IPS DF 4.7 (cell line): Measurements from ENCODE around the gene ABCG2.
"Not testable (repeated sequence)": the region's sequence is repeated elsewhere in the genome, so short reads cannot be mapped to it uniquely, and the experiment has no call there.

Experiments
- DNase-seq: peaks from one replicate; pipeline ENCODE4 v3.0.0-alpha.2; 2013; ENCODE audit warnings: low spot score; ENCODE audit errors: extremely low read depth

Gene ABCG2

DNA sequence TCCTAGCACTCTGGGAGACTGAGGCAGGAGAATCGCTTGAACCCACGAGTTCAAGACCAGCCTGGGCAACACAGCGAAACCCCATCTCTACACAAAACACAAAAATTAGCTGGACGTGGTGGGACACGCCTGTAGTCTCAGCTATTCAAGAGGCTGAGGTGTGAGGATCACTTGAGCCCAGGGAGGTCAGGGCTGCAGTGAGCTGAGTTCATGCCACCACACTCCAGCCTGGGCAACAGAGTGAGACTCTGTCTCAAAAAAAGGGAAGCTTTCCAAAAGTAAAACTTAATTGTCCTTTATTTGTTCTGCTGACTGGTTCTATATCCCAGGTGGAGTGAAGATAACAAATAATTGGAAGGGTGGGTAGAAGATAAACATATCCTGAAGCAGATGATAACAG is 45.6 kb downstream of the ABCG2 start:
- DNase-seq, result no peak

DNA sequence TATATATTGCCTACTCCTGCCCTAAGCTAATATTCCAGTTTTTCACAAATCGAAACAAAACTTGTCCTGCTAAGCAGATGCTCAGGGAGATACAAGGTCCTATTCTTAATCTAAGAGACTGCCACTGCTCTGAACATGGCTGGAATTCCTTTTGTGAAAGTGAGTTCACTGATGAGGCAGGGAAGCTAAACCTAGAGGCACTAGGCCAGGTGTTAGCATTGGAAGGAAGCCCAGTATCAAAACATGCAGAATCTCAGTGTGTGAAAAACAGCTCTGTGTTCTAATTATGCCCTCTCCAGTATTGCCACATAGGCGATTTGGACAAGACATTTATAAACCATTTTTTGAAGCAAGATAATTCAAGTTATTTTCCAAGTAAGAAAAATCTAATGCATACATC is 47.6 kb downstream of the ABCG2 start:
- no peak for DNase-seq

DNA sequence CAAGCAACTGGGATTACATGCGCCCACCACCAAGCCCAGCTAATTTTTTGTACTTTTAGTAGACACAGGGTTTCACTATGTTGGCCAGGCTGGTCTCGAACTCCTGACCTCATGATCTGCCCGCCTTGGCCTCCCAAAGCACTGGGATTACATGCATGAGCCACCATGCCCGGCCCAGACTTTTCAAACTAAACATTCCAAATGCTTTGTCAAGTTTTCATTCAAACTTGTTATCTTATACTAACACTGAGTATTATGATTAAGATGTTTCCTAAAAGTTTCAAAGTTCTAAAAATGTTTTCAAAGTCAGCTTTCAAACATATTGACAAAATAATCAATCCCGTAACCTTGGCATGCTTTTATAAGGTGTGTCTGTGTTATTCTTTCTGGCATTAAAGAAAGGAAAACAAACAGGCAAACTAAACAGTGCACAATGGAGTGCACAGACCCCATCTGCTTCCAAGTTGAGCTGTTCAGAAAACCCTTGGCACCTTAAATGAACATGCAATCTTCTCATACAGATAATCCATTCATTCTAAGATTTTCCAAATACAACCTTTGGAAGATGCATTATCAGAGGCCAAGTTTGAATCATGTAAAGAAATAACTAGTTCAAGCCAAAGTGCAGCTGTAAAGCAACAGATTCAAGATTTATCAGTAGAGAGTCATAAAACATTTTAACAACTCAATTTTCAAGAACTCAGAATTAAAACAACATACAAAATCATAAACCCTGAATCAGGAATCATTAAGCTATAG is 49.1 kb downstream of the ABCG2 start:
- no peak for DNase-seq

DNA sequence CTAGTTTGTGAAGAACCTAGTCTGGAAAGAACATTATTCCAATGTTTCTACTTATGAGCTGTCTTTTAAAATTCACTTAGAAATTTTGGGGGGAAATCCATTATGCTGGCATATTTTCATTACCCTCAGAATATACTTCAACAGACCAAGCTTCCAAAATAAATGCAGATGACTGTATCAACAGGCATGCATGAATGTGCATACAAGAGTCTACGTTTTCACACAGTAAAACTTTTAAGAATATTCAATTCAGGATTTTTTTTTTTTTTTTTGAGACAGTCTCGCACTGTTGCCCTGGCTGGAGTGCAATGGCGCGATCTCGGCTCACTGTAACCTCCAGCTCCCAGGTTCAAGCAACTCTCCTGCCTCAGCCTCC is 49.7 kb downstream of the ABCG2 start:
- no peak for DNase-seq

DNA sequence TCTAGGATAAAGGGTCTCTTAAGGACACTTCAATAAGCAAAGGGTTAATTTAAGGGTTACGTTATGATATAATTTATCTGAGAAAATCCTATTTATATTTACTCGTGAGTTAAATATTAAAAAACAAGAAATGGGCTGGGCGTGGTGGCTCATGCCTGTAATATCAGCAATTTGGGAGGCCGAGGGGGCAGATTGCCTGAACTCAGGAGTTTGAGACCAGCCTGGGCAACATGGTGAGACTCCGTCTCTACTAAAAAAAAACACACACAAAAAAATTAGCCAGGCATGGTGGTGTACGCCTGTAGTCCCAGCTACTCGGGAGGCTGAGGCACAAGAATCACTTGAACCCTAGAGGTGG is 50.4 kb downstream of the ABCG2 start:
- DNase-seq, result not testable (repeated sequence)

DNA sequence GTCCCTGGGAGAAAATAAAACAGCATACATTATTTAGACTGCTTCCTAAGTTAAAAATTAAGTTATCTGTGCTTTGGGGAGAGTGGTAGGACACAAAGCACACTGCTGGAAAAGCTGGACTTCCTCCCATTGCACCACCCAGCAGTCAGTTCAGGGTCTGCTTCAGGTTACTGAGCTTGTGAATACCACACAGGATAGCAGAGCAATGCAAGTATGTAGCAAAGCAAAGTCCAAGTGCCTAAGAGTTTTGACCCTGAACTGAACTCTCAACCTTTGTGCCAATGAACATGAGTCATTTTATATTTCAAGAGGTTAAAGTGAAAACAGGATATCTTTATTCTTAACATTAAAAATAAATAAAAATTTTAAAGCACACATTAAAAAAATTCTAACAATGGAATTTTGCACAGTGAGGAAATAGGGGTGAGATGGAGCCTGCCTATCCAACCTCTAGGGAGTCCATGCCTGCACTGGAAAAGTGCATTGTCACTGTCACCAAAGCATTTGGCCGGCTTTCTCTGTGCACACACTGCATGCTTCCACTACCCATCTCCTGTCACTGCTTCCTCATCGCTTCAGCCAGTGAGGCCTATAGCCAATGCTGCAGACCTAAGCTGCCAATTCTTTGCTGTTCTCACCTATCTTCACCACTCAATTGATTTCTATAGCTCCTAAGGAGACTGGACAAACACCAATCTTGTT is 50.9 kb downstream of the ABCG2 start:
- no peak for DNase-seq

DNA sequence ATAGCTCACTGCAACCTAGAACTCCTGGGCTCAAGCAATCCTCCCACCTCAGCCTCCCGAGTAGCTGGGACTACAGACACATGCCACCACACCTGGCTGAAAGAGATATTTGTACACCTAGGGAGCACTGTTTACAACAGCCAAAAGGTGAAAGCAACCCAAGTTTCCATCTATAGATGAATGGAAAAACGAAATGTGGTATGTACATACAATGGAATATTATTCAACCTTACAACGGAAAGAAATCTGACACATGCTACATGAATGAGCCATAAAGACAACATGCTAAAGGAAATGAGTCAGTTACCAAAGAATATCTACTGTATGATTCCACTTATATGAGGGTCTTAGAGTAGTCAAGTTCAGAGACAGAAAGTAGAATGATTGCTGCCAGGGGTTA is 52.2 kb downstream of the ABCG2 start:
- DNase-seq, result no peak

DNA sequence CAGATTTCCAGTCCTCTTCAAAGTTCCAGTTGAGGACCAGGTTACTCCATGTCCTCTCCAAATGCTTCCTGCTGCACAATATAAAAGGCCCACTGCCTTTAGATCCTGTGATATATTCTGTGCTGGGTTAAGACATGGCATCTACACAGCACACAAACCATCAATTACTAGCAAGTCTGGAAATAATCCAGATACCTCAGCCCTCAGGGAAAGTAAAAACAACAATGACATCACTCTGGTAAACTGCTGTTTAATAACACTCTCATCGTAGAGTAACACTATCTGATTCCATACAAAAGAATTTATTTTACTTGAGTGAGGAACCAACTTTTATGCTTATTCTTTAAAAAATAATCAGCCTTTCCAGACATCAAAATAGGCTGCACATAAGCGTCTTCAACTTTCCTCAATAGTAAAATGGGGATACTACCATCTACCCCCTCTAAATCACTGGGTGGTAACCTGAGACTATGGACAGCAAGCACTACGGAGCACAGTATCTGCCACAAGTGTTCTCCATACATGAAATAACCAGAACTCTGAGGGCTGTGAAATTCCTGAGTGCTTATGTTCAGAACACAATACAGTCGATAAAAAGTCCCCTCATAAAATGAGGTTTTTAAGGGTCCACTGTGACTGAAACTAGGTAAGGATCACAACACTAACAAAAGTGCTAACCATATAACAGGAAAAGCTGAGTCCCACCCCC is 53.4 kb downstream of the ABCG2 start:
- DNase-seq, result no peak

DNA sequence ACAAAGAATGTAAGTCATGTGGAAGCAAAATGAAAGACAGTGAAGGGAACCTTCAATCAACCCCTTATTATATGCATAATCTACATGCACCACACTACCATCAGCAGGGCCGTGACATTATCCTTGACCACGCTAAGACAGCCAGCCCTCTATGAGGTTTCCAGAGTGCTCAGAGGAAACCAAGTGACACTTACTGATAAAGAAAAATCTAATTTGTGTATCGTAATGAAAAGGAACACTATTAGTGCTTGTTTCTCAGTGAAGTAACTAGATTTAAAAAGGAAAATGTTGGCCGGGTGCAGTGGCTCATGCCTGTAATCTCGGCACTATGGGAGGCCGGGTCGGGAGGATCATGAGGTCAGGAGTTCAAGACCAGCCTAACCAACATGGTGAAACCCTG is 56.4 kb downstream of the ABCG2 start:
- no peak for DNase-seq

DNA sequence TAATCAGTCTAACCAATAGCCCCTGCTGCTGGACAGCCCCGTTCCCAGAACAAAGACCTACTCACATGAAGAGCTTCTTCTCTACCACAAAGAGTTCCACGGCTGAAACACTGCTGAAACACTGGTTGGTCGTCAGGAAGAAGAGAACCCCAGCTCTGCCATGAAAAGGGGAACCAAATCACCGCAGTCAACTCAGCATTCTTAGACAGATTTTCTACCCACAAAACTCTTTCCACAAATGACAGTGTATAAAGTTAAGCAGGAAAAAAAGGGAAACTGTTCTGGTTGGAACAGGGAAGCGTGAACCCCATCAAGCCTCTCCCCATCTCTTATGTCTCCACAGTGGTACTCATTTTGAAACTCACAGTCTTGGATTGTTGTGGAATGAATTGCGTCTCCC is 57.3 kb downstream of the ABCG2 start:
- no peak for DNase-seq

DNA sequence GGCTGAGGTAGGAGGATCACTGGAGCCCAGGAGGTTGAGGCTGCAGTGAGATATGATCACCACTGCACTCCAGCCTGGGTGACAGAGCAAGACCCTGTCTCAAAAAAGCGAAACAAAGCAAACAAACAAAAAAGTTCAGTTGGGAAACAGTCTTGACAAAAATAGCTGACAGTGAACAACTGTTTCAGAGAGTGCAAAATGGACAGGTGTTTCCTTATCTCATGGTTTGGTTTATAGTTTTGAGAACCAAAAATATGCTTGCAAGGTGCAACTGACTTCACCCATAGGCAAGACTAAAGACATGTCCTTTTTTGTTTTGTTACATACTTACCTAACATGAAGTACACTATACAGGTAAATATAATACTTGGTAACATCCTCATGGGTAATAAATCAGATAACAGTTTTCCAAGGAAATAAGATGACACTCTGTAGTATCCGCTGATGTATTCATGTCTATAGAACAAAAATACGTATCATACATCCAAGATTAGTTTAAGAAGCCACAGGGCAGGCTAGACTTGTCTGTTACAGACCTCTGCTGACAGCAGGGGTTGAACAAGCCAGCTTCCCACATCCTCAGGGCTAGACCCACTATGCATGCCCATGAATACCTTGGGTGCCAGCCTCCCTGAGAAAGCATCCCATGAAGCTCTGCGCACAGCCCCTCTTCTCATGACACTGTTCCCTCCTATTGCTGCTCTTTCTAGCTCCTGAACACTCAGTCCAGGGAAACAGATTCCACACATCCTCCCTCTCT is 59.3 kb downstream of the ABCG2 start:
- no peak for DNase-seq

DNA sequence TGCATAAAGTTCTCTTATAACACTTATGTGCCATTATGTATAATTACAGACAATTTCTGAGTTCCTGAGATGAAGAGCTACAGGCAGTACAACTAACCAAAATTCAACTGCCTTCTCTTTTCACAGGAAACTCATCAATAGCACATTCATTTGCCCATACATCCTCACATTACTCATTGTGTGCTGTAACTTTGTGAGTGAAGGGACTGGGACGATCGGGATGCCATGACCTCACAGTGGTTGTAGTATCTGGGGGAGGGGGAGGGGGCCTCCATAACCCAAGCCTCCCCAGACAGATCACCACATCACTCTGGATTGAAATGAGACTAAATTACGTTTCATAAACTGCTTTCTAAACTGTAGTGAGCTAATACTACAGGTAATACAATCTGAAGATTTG is 60.7 kb downstream of the ABCG2 start:
- DNase-seq, result no peak

DNA sequence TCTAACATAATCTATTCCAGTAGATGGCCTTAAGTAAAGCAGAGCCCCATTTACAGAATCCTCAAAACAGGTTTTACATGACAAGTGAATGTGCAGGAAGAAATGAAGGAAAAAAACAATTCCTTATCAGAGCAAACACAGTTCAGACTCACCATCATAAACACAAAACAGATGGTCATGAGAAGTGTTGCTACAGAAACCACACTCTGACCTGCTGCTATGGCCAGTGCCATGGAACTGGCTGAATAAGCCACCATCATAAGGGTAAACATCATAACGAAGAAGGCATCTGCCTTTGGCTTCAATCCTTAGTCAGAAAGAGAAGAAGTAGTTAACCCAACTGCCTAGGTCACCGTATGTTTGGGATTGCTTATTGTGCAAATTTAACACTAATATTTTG is 61.1 kb downstream of the ABCG2 start:
- no peak for DNase-seq

DNA sequence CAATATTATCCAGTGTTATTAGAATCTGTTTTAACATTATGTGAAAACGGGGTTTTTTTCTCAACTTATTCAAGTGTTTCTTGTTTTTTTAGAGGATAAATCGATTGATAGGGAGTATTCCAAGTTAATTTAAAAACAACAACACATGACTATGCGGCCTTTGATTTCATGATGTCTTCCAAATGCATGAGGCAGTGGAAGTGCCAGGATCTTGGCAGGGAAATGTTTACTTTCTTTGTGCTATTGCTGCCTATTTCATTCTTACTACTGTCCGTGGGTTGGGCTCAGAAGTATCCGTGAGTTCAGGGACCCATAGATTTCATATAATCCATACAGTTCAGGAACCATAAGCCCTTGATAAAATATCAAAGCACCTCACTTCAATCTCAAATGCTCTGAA is 64.6 kb downstream of the ABCG2 start:
- DNase-seq, result no peak

DNA sequence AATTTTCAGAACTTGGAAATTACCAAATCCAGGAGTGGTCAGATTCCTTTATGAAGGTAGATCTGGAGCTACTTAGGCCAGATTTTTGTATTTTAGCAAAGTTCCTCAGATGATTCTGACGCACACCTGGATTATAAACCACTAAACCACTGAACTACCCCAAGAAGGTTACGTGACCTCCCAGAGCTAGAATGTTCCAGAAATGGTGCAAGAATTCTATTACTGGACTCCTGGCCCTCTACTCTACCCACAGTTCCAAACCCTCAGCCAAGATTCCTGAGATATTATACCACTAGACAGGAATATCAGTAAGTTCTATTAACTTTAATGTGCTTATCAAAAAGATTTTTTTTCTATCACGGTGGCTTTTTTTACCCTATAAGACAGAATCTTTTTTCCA is 67.1 kb downstream of the ABCG2 start:
- no peak for DNase-seq

DNA sequence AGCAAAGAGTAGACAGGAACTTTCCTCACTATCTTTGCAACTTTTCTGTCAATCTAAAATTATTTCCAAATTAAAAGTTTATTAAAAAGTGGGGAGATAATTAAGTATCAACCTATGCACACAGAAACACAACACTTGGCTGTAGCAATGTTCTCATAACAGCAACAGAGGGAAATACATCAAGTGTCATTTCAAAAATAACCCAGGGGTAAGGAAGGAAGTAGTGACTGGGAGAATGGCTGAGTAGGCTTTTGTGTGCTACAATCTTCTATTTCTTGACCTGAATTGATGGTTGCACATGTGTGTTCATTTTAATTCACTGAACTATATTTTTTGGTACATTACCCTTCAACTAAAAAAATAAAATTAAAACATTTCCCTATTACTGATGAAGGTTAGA is 67.5 kb downstream of the ABCG2 start:
- no peak for DNase-seq

DNA sequence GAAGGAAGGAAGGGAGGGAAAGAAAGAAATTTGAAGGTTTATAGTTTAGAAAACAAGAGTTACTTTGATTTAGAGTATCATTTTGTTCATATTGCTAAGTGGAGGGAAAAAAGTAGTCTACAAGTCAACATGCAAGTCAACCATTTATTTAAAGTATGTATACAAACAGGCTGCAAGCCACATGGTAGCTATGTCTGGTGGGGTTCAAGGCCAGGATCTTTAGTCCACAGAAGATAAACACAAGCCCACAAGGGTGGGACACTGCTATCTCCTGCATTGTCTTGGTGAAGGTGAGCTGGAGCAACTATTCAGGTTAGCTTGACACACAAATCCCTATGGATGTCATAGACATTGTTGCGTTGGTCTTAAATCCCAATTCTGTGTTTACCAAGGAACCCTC is 71.4 kb downstream of the ABCG2 start:
- no peak for DNase-seq

DNA sequence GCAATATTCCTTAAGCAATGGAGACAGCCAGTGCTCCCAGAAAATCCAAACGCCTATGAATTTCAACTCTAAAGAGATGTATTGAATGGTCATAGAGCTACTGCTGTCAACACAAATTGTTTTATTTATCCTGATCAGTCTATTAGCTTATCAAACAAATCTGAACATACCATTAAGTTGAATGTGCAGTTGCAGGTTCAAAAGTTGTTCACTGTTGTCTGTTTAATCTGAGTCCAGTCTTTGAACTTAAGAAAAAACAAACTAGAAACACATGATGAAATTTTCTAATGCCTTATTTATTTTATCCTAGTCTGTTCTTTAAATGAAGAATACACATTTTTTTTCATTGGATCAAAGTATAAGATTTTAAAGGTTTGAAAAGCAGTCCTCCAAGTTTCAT is 77.8 kb downstream of the ABCG2 start:
- no peak for DNase-seq

DNA sequence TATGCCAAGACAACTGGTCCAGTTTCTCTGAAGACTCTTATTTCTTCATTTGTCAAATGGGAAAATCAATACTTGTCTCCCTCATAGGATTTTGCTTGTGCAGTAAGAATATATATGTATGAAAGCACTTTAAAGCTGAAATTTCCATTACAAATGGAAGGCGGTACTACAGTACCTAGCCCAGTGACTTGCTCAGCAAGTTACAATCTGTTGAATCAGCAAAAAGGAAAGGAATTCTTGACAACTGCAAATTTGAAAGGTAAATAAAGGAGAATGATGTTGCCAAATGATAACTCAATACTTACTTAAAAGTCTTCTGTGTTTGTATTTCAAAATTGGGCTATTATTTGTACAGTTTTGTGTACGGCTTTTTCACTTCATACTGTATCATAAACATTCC is 79.9 kb downstream of the ABCG2 start:
- no peak for DNase-seq

DNA sequence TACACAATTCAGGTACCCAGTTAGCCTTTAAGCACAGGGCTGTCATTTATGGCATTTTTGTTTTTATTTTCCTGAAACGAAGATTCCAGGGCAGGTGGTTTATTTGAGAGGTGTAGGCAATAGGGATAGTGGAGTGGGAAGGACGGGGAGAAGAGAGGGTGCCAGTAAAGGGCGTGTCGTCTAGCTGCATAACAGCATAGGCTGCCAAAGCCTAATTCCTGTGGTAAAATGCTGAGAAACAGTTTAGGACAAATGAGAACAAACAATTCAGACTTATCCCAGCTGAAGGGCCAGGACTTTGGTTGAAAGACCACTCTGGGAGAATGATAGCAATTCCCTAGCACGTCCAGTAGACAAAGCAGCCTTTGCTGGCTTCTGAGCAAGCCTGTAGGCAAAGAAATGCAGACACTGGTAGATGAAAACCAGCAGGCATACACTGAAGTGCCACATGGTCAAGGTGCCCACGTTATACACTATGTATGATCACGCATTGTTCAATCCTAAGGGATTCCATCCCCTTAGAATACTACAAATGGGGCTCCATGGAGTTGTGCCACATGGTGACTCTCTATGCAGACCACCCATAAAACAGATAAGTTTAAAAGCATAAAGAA is 80.4 kb downstream of the ABCG2 start:
- no peak for DNase-seq

DNA sequence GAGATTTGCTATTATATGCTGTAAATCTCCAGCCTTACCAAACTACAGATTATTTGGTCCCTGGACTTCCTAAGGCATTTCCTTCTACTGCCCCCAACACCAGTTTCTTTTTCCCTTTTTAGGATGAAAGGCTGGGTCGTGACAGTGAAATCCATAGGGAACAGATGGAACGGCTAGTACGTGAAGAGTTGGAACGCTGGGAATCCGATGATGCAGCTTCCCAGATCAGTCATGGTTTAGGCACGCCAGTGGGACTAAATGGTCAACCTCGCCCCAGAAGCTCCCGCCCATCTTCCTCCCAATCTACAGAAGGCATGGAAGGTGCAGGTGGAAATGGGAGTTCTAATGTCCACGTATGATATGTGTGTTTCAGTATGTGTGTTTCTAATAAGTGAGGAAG is 83.1 kb downstream of the ABCG2 start:
- no peak for DNase-seq

DNA sequence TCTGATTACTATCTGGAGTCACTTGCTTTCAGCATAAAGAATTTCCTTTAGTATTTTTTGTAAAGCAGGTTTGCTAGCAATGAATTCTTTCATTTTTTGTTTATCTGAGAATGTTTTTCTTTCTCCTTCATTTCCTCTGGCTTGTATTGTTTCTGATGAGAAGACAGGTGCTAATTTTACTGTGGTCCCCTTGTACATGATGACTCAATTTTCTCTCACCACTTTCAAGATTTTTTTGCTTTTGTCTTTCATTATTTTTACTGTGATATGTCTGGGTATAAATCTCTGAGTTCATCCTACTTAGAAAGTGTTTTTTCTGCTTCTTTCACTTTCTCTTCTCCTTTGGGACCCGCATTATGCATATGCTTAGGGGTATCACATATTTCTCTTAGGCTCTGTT is 88.4 kb downstream of the ABCG2 start:
- no peak for DNase-seq
